ENCODE data around the gene RREB1.

GRCh38 chr6:7171733-7172132 is 64.0 kb downstream of the RREB1 start:
- TF ChIP-seq, protein P1, sequence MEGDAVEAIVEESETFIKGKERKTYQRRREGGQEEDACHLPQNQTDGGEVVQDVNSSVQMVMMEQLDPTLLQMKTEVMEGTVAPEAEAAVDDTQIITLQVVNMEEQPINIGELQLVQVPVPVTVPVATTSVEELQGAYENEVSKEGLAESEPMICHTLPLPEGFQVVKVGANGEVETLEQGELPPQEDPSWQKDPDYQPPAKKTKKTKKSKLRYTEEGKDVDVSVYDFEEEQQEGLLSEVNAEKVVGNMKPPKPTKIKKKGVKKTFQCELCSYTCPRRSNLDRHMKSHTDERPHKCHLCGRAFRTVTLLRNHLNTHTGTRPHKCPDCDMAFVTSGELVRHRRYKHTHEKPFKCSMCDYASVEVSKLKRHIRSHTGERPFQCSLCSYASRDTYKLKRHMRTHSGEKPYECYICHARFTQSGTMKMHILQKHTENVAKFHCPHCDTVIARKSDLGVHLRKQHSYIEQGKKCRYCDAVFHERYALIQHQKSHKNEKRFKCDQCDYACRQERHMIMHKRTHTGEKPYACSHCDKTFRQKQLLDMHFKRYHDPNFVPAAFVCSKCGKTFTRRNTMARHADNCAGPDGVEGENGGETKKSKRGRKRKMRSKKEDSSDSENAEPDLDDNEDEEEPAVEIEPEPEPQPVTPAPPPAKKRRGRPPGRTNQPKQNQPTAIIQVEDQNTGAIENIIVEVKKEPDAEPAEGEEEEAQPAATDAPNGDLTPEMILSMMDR (IDR thresholded peaks at IDR 0.05; ENCODE audit: insufficient read depth, low read length, poor library complexity, severe bottlenecking) = no peak
- TF ChIP-seq EZH2phosphoT487 (conservative IDR thresholded peaks at IDR 0.05; ENCODE audit: low read length) = no peak
